NOMO-1 treated with DMSO at 0.1 percent for 48 hours (cell line): ENCODE results near the gene TCIRG1.
A peak's percentile ranks its signal among the peaks of the same experiment; 100 is the strongest.
"Not testable (repeated sequence)": the region's sequence is repeated elsewhere in the genome, so short reads cannot be mapped to it uniquely, and the experiment has no call there.

ENCODE experiments used
- DNase-seq: peaks from one replicate; lab custom pipeline; 2025; ENCODE audit not compliant: unreplicated experiment; lab: John Stamatoyannopoulos, UW

TCIRG1 gene

DNA sequence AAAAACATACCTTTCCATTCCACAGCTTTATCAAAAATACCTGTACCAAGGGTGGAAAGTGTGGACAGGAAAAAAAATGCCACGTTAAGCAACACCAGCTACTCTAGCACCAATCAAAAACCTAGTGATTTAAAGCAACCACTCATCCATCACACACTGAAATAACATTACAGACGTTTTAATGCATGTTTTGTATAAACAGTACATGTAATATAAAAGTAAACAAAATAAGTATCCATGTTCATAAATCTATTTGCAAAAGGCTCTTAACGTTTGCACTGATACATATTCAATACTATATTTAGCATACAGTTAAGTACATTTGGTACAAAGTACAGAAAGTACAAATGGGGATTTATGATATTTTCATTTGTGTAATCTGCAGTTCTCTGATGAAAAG lies 43.7 kb downstream of the TCIRG1 start:
- DNase-seq: no peak

DNA sequence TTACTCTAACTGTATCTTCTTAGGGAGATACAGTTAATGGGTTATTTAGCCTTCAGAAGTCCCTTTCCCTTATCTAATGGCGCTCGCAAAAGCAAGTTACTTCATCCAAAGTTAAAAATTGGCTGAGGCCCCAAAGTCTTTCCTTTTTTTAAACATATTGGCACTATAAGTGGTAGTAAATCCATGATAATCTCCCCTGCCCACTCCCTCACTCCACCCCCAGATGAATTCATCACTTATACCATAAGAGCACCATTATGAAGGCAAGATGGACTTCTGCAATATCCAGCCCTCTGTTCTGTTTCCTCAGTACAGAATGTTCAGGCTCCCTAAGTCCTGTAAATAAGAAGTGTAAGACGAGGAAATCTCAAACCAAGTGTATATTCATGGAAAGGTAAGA lies 44.7 kb downstream of the TCIRG1 start:
- DNase-seq: no peak

DNA sequence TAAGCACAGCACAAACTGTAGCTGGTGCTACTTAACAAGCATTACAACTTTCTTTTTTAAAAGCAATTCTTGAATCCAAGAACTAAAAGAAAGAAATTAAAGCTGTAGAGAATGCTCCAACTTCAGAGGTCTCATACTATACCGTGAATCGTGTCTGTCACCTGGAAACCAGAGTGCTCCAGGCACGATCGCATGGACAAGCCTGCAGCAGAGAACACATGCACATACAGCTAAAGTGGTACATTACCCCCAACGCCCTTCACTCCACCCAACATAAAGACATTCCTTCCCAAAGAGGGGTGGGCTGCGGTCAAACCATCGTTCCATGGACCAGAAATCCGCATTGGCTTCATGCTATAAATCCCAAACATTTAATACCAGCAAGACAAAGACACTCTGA lies 50.9 kb downstream of the TCIRG1 start:
- no peak for DNase-seq

DNA sequence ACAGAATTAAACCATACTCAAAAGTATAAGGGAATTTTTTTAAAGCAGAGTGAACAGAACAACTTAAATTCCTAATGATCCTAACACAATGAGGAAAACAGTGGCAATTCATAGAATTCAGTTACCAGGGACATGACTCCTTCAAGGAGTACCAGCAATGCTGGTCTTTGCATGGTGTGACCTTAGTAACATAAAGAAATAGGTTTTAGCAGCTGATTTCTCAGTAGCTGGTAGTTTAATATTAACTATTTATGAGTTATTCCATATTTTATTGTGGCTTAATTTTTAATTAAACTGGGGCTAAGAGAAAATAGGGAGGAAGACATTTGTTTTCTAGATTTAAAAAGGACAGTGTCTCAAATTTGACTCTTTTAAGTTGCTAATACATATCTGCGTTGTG lies 51.5 kb downstream of the TCIRG1 start:
- DNase-seq: no peak

DNA sequence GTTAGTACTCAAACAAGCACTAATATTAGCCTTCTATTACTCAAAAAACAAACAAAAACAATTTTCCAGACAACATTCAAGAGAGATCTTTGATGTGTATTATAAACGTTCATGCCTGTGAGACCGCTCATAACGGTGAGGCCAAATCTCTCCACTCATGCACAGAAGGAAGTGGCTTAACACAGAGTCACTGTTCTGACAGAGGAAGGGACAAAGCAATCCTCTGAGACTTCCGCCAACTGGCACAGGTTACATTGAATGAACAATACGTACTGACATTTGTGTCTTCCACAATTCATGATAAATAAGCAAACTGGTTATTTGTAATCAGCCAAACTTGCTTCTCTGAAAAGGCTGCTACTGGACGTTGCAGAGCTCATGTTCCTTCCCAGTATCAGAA lies 51.9 kb downstream of the TCIRG1 start:
- DNase-seq: peak; percentile 30

DNA sequence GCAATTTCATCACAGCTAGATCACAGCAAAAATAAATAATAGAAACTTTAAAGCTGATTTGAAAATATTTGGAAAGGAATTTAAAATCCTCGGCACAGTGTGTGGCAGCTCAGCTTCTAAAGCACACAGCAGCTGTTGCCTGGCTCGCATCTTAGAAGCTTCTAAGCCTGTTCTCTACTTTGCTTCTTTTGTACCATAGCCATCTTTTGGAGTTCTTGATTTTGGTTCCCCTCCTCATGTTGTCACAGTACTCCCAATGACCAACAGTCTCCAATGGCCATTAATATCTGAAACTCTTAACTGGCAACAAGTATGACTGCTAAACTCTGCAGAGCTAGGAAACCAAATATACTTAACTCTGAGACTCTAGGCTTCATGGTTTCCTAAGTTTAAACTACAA lies 53.6 kb downstream of the TCIRG1 start:
- DNase-seq: no peak

DNA sequence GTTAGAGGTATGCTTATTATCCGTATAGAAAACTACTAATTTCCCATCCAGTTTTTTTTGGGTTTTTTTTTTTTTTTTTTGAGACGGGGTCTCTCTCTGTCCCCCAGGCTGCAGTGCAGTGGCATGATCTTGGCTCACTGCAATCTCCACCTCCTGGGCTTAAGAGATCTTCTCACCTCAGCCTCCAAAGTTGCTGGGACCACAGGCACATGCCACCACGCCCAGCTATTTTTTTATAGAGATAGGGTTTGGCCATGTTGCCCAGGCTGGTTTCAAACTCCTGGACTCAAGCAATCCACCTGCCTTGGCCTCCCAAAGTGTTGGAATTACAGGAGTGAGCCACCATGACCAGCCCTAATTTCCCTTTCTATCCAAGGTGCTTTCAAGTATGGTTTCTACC lies 54.1 kb downstream of the TCIRG1 start:
- not testable (repeated sequence) for DNase-seq

DNA sequence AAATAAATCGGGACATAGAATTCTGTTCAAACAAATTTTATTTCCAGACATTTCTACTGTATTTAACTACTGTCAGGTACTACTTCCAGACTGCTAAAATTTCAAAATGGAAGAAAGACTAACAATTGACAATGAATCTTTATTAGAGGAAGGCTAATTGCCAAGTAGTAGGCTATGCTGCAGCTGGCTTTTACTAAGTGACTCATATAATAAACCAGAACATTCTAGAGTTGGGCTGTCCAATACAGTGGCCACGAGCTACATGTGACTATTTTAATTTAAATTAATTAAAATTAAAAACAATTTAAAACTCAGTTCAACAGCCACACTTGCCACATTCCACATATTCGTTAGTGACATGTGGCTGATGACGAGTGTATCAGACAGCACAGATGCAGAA lies 54.7 kb downstream of the TCIRG1 start:
- DNase-seq: no peak

DNA sequence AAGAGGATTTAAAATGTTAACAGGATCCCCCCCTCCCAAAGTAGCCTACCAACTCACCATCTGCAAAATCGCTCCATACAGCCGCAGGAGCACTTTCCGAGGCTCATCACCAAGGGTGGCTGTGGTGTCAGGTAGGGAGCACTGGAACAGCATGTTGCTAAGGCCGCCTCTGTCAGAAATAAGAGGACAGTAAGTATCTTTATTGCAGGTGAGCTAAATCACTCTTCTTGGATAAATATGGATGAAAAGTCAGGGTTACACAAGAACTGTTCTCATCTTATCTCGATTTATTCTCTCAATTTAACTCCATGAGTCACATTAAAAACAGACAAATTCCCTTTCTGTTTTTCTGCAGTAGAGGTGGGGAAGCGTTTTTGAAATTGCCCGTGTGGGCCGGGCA lies 58.1 kb downstream of the TCIRG1 start:
- no peak for DNase-seq

DNA sequence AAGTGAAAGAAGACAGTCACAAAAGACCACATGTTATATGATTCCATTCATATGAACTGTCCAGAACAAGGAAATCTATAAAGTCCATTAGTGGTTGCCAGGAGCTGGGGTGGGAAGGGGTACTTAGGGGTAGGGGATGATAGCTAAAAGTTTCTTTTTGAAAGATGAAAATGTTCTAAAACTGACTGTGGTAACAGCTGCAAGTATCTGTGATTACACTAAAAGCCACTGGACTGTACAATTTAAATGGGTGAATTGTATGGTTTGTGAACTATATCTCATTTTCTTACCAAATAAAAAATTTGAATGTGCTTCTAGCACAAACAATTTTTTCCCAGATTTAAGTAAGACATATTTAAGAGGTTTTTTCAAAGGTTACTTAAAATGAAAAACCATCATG lies 60.2 kb downstream of the TCIRG1 start:
- DNase-seq: no peak

DNA sequence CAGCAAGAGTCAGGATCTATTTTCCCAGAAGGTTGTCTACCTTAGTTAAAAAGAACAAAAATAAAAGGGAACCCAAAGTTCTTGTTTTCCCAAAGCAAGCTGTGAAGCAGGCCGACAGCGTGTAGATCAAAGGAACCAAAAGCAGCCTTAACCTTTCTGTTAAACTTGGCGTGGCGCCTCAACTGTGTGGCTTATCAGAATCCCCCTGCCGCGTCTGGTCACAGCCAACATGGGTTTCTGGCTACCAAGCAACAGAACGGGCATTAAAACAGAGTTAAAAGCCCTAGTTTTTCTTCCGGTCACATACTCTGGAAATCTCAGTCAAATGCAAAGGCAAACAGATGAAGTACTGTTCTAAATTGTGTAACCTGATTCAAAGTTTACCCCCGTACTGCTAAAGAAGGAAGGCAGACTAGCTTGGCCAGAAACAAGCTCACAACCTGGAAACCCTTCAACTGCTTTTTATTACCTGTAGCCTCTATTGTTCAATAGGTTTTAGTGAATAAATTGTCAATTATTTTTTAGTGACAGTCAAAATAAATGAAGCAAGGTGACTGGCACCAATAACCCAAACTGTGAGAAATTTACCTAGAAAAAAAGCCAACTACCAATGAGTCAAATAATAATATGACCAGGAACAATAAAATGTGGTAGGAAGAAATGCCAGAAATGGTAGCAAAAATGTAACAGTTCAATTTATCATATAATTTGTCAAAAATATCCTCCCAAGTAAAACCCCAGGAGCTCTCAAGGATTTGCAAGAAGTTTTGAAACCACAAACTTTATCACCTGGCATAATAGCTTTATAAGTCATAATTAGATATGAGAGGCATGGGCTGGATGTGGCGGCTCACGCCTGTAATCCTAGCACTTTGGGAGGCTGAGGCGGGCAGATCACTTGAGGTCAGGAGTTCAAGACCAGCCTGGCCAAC lies 60.9 kb downstream of the TCIRG1 start:
- no peak for DNase-seq
